H1 (cell line): ENCODE data around the gene AATK. TPM values are rescaled to one million over a fixed set of nuclear protein-coding genes. Genes with fewer than 3 reads are reported as not detected.

Source experiments
- CTCF ChIA-PET: fragments of 300-600 bp; sonication (Branson Sonifier 250); formaldehyde crosslinking; loops from one replicate; lab custom pipeline; 2021; ENCODE audit not compliant: partially characterized antibody; lab: Charles Lee
- POLR2A ChIA-PET: fragments of 300-600 bp; sonication (Branson Sonifier 250); formaldehyde crosslinking; loops from one replicate; lab custom pipeline; 2021; ENCODE audit warnings: inconsistent platforms; ENCODE audit not compliant: partially characterized antibody; lab: Charles Lee
- DNase-seq, 2 experiments: peaks; one replicate each; pipeline versions ENCODE4 v3.0.0 to v3.0.0-alpha.2; 2010 to 2022; ENCODE audit warnings: low spot score in 2 of 2, low read depth in 1 of 2, mixed read lengths in 1 of 2
- FAIRE-seq: peaks from 2 replicates; lab custom pipeline; 2011; peaks lifted over from hg19 to GRCh38; lab: Jason Lieb, UNC
- H2AFZ ChIP-seq: 2 replicates; pipeline ENCODE4 v1.8.1; 2012; ENCODE audit warnings: low read length, inconsistent platforms
- H2AK5ac ChIP-seq: 2 replicates; pipeline ENCODE4 v1.6.1; 2013; ENCODE audit warnings: low read depth, low read length
- H2BK120ac ChIP-seq: replicated peaks from 2 replicates; pipeline ENCODE3; 2013; ENCODE audit warnings: low read depth, low read length, inconsistent platforms
- H2BK12ac ChIP-seq: 2 replicates; pipeline ENCODE4 v1.6.1; 2013; ENCODE audit warnings: low read depth, low read length
- H2BK15ac ChIP-seq: 2 replicates; pipeline ENCODE4 v1.6.1; 2013; ENCODE audit warnings: low read length
- H2BK20ac ChIP-seq: 2 replicates; pipeline ENCODE4 v1.6.1; 2013; ENCODE audit warnings: low read length
- H2BK5ac ChIP-seq: 2 replicates; pipeline ENCODE4 v1.6.1; 2013; ENCODE audit warnings: low read depth, low read length
- H3K14ac ChIP-seq: 2 replicates; pipeline ENCODE4 v1.6.1; 2013; ENCODE audit warnings: inconsistent platforms; ENCODE audit not compliant: insufficient read length
- H3K18ac ChIP-seq: 2 replicates; pipeline ENCODE4 v1.6.1; 2013; ENCODE audit warnings: low read length; ENCODE audit errors: extremely low read depth
- H3K23ac ChIP-seq: 2 replicates; pipeline ENCODE4 v1.6.1; 2013; ENCODE audit warnings: inconsistent platforms; ENCODE audit not compliant: insufficient read length
- H3K23me2 ChIP-seq: 2 replicates; pipeline ENCODE4 v1.6.1; 2013; ENCODE audit warnings: low read depth, low read length
- H3K27ac ChIP-seq: 2 replicates; pipeline ENCODE4 v1.6.1; 2011; ENCODE audit warnings: low read depth, low read length, inconsistent platforms
- H3K27me3 ChIP-seq, 4 experiments: replicated peaks in 1 of 4; 1 replicate in 1 of 4; 2 replicates in 3 of 4; pipeline versions ENCODE4 v1.6.1 to v1.8.1; 2011 to 2013; ENCODE audit warnings: low read length in 3 of 4, mild to moderate bottlenecking in 3 of 4, inconsistent platforms in 2 of 4, mixed read lengths in 2 of 4, moderate library complexity in 1 of 4; ENCODE audit not compliant: control insufficient read depth in 3 of 4, insufficient read depth in 3 of 4; ENCODE audit errors: extremely low read depth in 1 of 4
- H3K36me3 ChIP-seq, 4 experiments: 2 replicates each; pipeline versions ENCODE4 v1.6.1 to v1.8.1; 2011 to 2013; ENCODE audit warnings: mild to moderate bottlenecking in 4 of 4, low read length in 3 of 4, moderate library complexity in 2 of 4, control low read depth in 1 of 4, inconsistent platforms in 1 of 4; ENCODE audit not compliant: insufficient read depth in 4 of 4, control insufficient read depth in 2 of 4
- H3K4ac ChIP-seq: replicated peaks from 2 replicates; pipeline ENCODE3; 2013; ENCODE audit warnings: low read length, low read depth, mixed read lengths, inconsistent platforms; ENCODE audit not compliant: insufficient read length
- H3K4me1 ChIP-seq, 4 experiments: replicated peaks in 1 of 4; 1 replicate in 1 of 4; 2 replicates in 3 of 4; pipeline versions ENCODE4 v1.6.1 to v1.8.1; 2011 to 2013; ENCODE audit warnings: low read length in 3 of 4, inconsistent platforms in 2 of 4, mixed read lengths in 1 of 4; ENCODE audit not compliant: insufficient read depth in 4 of 4, control insufficient read depth in 3 of 4
- H3K4me2 ChIP-seq, 2 experiments: 2 replicates each; pipeline versions ENCODE4 v1.6.1 to v1.8.1; 2011 to 2013; ENCODE audit warnings: low read depth in 2 of 2, low read length in 2 of 2, control low read depth in 1 of 2, inconsistent platforms in 1 of 2, mild to moderate bottlenecking in 1 of 2; ENCODE audit not compliant: insufficient read depth in 1 of 2
- H3K4me3 ChIP-seq, 4 experiments: fragments of 200-600, 300-600 bp in 1 of 4; sonication (generic), shearing (Covaris generic), sonication (Bioruptor Twin) in 1 of 4; 2 replicates each; pipeline versions ENCODE4 v1.5.1 to v1.8.1; 2011 to 2016; ENCODE audit warnings: low read length in 4 of 4, low read depth in 3 of 4, control low read depth in 2 of 4, inconsistent platforms in 2 of 4, mild to moderate bottlenecking in 2 of 4, mixed read lengths in 1 of 4, moderate library complexity in 1 of 4; ENCODE audit not compliant: insufficient read depth in 2 of 4; ENCODE audit errors: extremely low read depth in 1 of 4
- H3K56ac ChIP-seq: replicated peaks from 2 replicates; pipeline ENCODE3; 2013; ENCODE audit warnings: low read depth, mild to moderate bottlenecking, mixed read lengths, low read length, inconsistent platforms; ENCODE audit not compliant: insufficient read length
- H3K79me1 ChIP-seq: 2 replicates; pipeline ENCODE4 v1.6.1; 2013; ENCODE audit warnings: low read depth, low read length, control low read depth
- H3K79me2 ChIP-seq, 2 experiments: 2 replicates each; pipeline versions ENCODE4 v1.6.1 to v1.8.1; 2012 to 2013; ENCODE audit warnings: low read length in 2 of 2, mild to moderate bottlenecking in 2 of 2, inconsistent platforms in 1 of 2; ENCODE audit not compliant: insufficient read depth in 2 of 2, control insufficient read depth in 1 of 2
- H3K9ac ChIP-seq, 4 experiments: replicated peaks in 1 of 4; 1 replicate in 1 of 4; 2 replicates in 3 of 4; pipeline versions ENCODE4 v1.6.1 to v1.8.1; 2011 to 2013; ENCODE audit warnings: low read depth in 3 of 4, low read length in 3 of 4, control low read depth in 2 of 4, mild to moderate bottlenecking in 2 of 4, moderate library complexity in 2 of 4, inconsistent platforms in 1 of 4; ENCODE audit errors: extremely low read depth in 1 of 4
- H3K9me3 ChIP-seq, 2 experiments: 2 replicates each; pipeline versions ENCODE4 v1.6.1 to v1.8.1; 2012 to 2013; ENCODE audit warnings: mild to moderate bottlenecking in 2 of 2, moderate library complexity in 2 of 2, control low read depth in 1 of 2, inconsistent platforms in 1 of 2, low read depth in 1 of 2, low read length in 1 of 2, mixed read lengths in 1 of 2; ENCODE audit not compliant: insufficient read depth in 2 of 2
- H4K20me1 ChIP-seq, 2 experiments: replicated peaks in 1 of 2; 2 replicates each; pipeline versions ENCODE3 to v1.8.1; 2011 to 2013; ENCODE audit warnings: inconsistent platforms in 2 of 2, low read length in 2 of 2, mild to moderate bottlenecking in 1 of 2; ENCODE audit not compliant: insufficient read depth in 2 of 2, control insufficient read depth in 1 of 2
- H4K5ac ChIP-seq: 2 replicates; pipeline ENCODE4 v1.6.1; 2013; ENCODE audit warnings: low read length, low read depth, mixed read lengths, inconsistent platforms; ENCODE audit not compliant: insufficient read length
- H4K8ac ChIP-seq: 2 replicates; pipeline ENCODE4 v1.8.0; 2013; ENCODE audit warnings: mild to moderate bottlenecking, moderate library complexity, low read length, inconsistent platforms; ENCODE audit not compliant: insufficient read depth; ENCODE audit errors: extremely low read depth
- H4K91ac ChIP-seq: replicated peaks from 2 replicates; pipeline ENCODE3; 2013; ENCODE audit warnings: low read length, mixed read lengths, inconsistent platforms; ENCODE audit not compliant: insufficient read length
- ASH2L ChIP-seq: fragments of 200-600, 300-600 bp; sonication (generic); IDR thresholded peaks from one replicate; pipeline ENCODE4 v1.7.1; 2017; ENCODE audit warnings: low read length
- CREB1 ChIP-seq: IDR thresholded peaks from 2 replicates; pipeline ENCODE4 v1.6.1; 2012; ENCODE audit warnings: inconsistent platforms
- EGR1 ChIP-seq: IDR thresholded peaks from 2 replicates; pipeline ENCODE4 v1.6.1; 2011; ENCODE audit warnings: low read depth, low read length, borderline replicate concordance
- EZH2 ChIP-seq: fragments of 200-600 bp; sonication (generic); IDR thresholded peaks from 2 replicates; pipeline ENCODE4 v1.7.1; 2012; ENCODE audit warnings: low read depth, mild to moderate bottlenecking, moderate library complexity, low read length, inconsistent platforms; ENCODE audit not compliant: severe bottlenecking
- GABPA ChIP-seq: IDR thresholded peaks from 2 replicates; pipeline ENCODE4 v1.6.1; 2011; ENCODE audit warnings: mild to moderate bottlenecking, low read length, moderate library complexity, borderline replicate concordance; ENCODE audit not compliant: insufficient read depth
- HDAC2 ChIP-seq, 2 experiments: fragments of 300-600 bp in 1 of 2; sonication (generic) in 1 of 2; IDR thresholded peaks; 2 replicates each; pipeline ENCODE4 v1.6.1; 2011 to 2012; ENCODE audit warnings: low read depth in 2 of 2, low read length in 2 of 2, mild to moderate bottlenecking in 2 of 2, moderate library complexity in 2 of 2, borderline replicate concordance in 1 of 2, inconsistent platforms in 1 of 2
- SP2 ChIP-seq: IDR thresholded peaks from 2 replicates; pipeline ENCODE4 v1.6.1; 2012; ENCODE audit warnings: mild to moderate bottlenecking, low read length, inconsistent platforms
- WGBS, 2 experiments: shearing (Covaris generic) in 1 of 2; methylation state at CpG; one replicate each; pipeline versions ENCODE4 v1.1.6 to v1.1.7; 2013 to 2015; ENCODE audit warnings: low lambda C conversion rate in 2 of 2, mixed read lengths in 2 of 2, inconsistent platforms in 1 of 2, low coverage in 1 of 2, missing lambda C conversion rate in 1 of 2; ENCODE audit not compliant: insufficient replicate concordance in 2 of 2, insufficient coverage in 1 of 2, insufficient read length in 1 of 2; ENCODE audit errors: extremely low coverage in 1 of 2, missing lambda C conversion rate in 1 of 2; 5-methylcytosine and 5-hydroxymethylcytosine counted together
- polyA plus RNA-seq, 7 experiments: library from polyadenylated mRNA; depleted of rRNA in 3 of 7; stranded (reverse) in 5 of 7; unstranded in 2 of 7; fragments of >200 nt in 5 of 7; fragments of 200-250 nt in 2 of 7; gene quantifications; 1 replicate in 5 of 7; 2 replicates in 1 of 7; 4 replicates in 1 of 7; pipeline versions ENCODE4 v1.2.1 to v1.2.3, GENCODE V29; 2011 to 2013; ENCODE audit warnings: missing spikeins in 2 of 7, mixed read lengths in 2 of 7
- total RNA-seq: library from RNA; stranded (reverse); fragmentation: NEBNext Ultra II Directional; extraction: Animal tissue kit (Norgen Biotek cat#: 25700); gene quantifications from 2 replicates; pipeline ENCODE4 v1.2.1, GENCODE V29; 2021
- TF ChIP-seq, protein P1 (sequence below), 3 experiments: IDR thresholded peaks; 1 replicate in 2 of 3; 2 replicates in 1 of 3; pipeline versions ENCODE4 v1.5.1 to v1.6.1; 2011; ENCODE audit warnings: low read length in 3 of 3, mild to moderate bottlenecking in 3 of 3, inconsistent platforms in 2 of 3, low read depth in 1 of 3, moderate library complexity in 1 of 3; ENCODE audit not compliant: insufficient read depth in 1 of 3; ENCODE audit errors: control extremely low read depth in 1 of 3

AATK gene
- total and polyA plus RNA-seq, 2 of the 8 experiments (the other 6 are each of a cell fraction or from before 2014, with no cell fraction given), result 1.7 to 3.5 TPM

DNA sequence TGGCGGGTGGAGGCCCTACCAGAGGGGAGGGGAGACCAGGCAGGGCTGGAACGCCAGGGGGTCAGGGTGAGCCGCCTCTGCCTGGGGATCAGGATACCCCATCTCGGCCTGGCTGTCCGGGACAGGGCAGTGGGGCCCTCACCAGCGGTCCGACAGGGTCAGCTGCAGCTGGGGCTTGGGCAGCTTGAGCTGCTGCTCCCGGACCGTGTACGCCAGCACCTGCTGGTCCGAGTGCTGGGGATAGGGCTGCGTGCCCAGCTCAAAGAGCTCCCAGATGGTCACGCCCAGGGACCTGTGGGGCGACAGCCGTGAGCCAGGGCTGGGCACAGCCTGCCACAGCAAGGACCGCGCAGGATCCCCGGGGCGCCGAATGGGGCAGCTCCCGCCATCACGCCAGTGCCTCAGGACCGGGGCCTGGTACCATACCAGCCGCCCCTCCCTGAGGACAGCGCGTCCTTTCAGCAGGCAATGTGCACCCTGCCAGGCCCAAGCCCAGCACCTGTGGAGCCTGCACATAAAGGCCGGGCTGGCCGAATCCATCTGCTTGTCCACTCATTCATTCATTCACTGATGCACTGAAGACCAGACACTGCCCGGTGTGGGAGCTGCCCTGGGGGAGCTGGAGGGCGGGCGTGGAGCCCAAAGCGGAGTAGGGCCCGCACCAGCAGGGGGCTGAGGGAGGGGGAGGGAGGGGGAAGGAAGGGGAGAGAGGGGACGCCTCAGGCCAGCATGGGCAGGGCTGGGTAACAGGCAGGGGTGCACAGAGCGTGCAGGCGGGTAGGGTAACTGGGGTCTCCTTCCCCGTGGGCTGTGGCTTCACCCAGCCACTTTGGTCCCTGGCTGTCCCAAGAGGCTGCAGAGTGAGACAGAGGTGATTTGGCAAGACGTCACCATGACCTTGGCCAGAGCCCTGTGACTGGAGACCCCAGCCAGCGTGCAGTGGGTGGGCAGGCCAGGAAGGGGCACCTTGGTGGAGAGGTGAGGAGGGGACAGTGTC lies 42.7 kb downstream of the AATK start:
- no peak for FAIRE-seq
- no peak overlapping the region for H2BK12ac ChIP-seq
- TF ChIP-seq SP2 (no peak), HDAC2 (IDR thresholded peaks at IDR 0.05; ENCODE audit: borderline replicate concordance in 1 of 2, low read depth in 2 of 2, low read length in 2 of 2) (no peak), EZH2 (no peak), ASH2L (no peak), EGR1 (no peak), CREB1 (no peak), GABPA (no peak)
- TF ChIP-seq, protein P1, sequence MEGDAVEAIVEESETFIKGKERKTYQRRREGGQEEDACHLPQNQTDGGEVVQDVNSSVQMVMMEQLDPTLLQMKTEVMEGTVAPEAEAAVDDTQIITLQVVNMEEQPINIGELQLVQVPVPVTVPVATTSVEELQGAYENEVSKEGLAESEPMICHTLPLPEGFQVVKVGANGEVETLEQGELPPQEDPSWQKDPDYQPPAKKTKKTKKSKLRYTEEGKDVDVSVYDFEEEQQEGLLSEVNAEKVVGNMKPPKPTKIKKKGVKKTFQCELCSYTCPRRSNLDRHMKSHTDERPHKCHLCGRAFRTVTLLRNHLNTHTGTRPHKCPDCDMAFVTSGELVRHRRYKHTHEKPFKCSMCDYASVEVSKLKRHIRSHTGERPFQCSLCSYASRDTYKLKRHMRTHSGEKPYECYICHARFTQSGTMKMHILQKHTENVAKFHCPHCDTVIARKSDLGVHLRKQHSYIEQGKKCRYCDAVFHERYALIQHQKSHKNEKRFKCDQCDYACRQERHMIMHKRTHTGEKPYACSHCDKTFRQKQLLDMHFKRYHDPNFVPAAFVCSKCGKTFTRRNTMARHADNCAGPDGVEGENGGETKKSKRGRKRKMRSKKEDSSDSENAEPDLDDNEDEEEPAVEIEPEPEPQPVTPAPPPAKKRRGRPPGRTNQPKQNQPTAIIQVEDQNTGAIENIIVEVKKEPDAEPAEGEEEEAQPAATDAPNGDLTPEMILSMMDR (IDR thresholded peaks at IDR 0.05; ENCODE audit: control extremely low read depth in 1 of 3, insufficient read depth in 1 of 3, low read depth in 1 of 3, low read length in 3 of 3), result no peak

More for the DNA sequence above, 42.7 kb downstream of the AATK start:
- Histone ChIP-seq H3K18ac (no peak overlapping the region), H3K9ac (no peak overlapping the region), H3K9me3 (no peaks in the 10 kb centered on the region), H2AK5ac (no peak overlapping the region), H2BK15ac (no peak overlapping the region), H2BK20ac (no peak overlapping the region), H2BK120ac (no peak overlapping the region), H3K23ac (no peak overlapping the region), H4K91ac (no peak overlapping the region), H2AFZ (no peak overlapping the region), H3K56ac (no peak overlapping the region), H2BK5ac (no peak overlapping the region), H3K4ac (no peak overlapping the region), H3K4me1 (peaks cover 0 to 18% (median 8%) of the 10 kb centered on the region in 4 experiments; a peak in 5 of 7 replicates), H4K20me1 (peaks cover 0 to 3% of the 10 kb centered on the region in 2 experiments), H3K79me1 (no peaks in the 10 kb centered on the region), H3K23me2 (peaks cover 3% of the 10 kb centered on the region; the same call in 1 of the 2 replicates), H3K4me2 (no peak overlapping the region), H4K8ac (no peak overlapping the region), H3K79me2 (no peaks in the 10 kb centered on the region), H3K14ac (no peak overlapping the region), H3K27me3 (peaks cover 0 to 11% (median 7%) of the 10 kb centered on the region in 4 experiments; a peak in 3 of 7 replicates), H3K4me3 (no peak overlapping the region), H3K36me3 (no peaks in the 10 kb centered on the region), H4K5ac (no peak overlapping the region), H3K27ac (no peak overlapping the region)
- ChIA-PET CTCF (interaction anchor here (1.2 to 5.0 kb wide), 3 partner anchors 19 to 97 kb away, joined by 4 to 24 read pairs (median 20); no protein-coding TSS in a partner anchor), POLR2A (interaction anchor here (1.3 kb wide), 1 partner anchor 10 kb away, joined by 5 read pairs; no protein-coding TSS in a partner anchor)
- DNase-seq, result no peak
- WGBS, 2 experiments, result 88% methylated on average over 23 of the region's 39 CpGs; no CpG with 5 or more reads in 1 of the 2 experiments
